Loucy (cell line): Measurements from ENCODE around the gene CACNB3.

ENCODE experiments used
- CTCF ChIP-seq: fragments of 200-600 bp; sonication (generic); conservative IDR thresholded peaks from 2 replicates; pipeline ENCODE4 v1.5.1; 2014; ENCODE audit warnings: mild to moderate bottlenecking, antibody characterized with exemption, low read length
- EZH2phosphoT487 ChIP-seq: fragments of 200-600 bp; IDR thresholded peaks from 2 replicates; pipeline ENCODE4 v1.6.1; 2018; ENCODE audit warnings: antibody characterized with exemption, mild to moderate bottlenecking, moderate library complexity, borderline replicate concordance

GRCh38 chr12:48788854-48789775, 29.2 kb upstream of the CACNB3 start, which contains the start of gene ADCY6:
- no peak for TF ChIP-seq CTCF
- TF ChIP-seq EZH2phosphoT487: no peak
